Erythroblast (primary cell): ENCODE measurements around the gene SH3BP5L.

Experiments used
- GATA1 ChIP-seq: IDR thresholded peaks from 2 replicates; pipeline ENCODE4 v1.6.1; 2011; ENCODE audit warnings: low read depth, mild to moderate bottlenecking, control low read depth, low read length, moderate library complexity
- POLR2A ChIP-seq: IDR thresholded peaks from 2 replicates; pipeline ENCODE4 v1.6.1; 2011; ENCODE audit warnings: mild to moderate bottlenecking, low read length

DNA sequence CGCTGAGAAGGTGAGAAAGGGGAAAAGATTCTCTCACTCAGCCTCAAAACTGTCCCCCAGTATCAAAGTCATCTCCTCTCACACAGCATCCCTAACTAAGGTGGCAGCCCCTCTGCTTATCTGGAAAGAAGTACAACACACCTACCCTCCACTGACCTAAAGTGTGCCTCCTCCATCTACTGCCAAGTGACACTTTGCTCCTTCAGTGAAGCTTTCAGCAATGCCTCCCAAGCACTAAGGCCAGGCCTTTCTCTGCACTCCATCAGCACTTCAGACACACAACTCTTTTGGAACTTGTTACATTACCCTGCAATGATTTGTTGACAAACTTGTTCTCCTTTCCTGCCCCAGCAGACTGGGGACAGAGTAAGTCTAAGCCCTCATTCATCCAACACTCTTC is 1.4 kb downstream of the SH3BP5L start:
- TF ChIP-seq POLR2A (no peak), GATA1 (no peak)
